Vagina (tissue), 2 donors: Measurements from ENCODE around the gene DENND5A.

Experiments
- POLR2A ChIP-seq, 2 donors: fragments of 450-650 bp; IDR thresholded peaks; one replicate each; pipeline ENCODE4 v1.6.1; 2017; ENCODE audit warnings: antibody characterized with exemption in 2 of 2, mild to moderate bottlenecking in 2 of 2, moderate library complexity in 2 of 2
- POLR2AphosphoS5 ChIP-seq, 2 donors: sonication (generic); formaldehyde crosslinking; IDR thresholded peaks; one replicate each; pipeline ENCODE4 v1.9.0; 2017; ENCODE audit warnings: antibody characterized with exemption in 2 of 2, mild to moderate bottlenecking in 2 of 2, low read depth in 1 of 2; ENCODE audit not compliant: insufficient read depth in 1 of 2

DNA sequence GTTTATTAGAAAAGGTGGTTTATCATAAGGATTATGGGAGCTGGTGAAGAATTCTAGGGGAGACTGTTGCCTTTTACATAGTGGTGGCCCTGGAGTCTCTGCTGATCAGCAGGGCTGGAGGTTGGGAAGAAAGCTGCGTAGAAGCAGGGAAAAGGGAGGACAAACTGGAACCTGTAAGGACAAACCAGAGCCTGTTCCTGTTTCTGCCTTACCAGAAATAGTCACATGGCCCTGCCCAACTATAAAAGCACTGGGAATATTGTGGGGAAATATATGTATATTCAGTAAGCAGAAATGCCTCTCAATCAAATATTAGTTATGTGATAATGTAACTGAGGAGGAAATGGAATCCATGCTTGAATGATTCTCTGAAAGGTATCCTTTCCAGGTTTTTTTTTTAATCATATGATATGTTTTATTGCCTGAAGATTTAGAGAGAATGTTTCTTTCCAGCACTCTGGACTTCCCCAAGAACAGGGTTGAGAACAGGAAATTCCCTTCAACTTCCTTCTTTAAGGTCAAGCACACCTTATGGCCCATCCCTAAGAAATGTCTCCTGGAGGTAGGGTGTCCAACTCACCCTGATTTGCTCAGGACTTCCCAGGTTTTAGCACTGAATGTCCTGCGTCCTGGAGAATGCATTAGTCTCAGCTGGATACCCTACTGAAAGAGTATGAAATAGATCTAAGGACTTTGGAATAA, 139.8 kb downstream of the DENND5A start:
- TF ChIP-seq POLR2AphosphoS5 (IDR thresholded peaks at IDR 0.05; ENCODE audit: insufficient read depth in 1 of 2, low read depth in 1 of 2) (no peak), POLR2A (IDR thresholded peaks at IDR 0.05) (no peak)
